OCI-LY3 (cell line): ENCODE results near the gene SCG2.

Experiments used
- H2AFZ ChIP-seq: fragments of 200-600, 300-600 bp; shearing (Covaris generic); 2 replicates; pipeline ENCODE4 v1.6.0; 2014; ENCODE audit warnings: antibody characterized with exemption, low read depth, low read length
- H3K27ac ChIP-seq: fragments of 200-600, 300-600 bp; sonication (generic); 2 replicates; pipeline ENCODE4 v1.5.1; 2014; ENCODE audit warnings: mild to moderate bottlenecking, low read length, moderate library complexity, mixed read lengths
- H3K27me3 ChIP-seq: fragments of 200-600, 300-600 bp; sonication (generic); 2 replicates; pipeline ENCODE4 v1.6.1; 2014; ENCODE audit warnings: low read depth, low read length, mixed read lengths
- H3K36me3 ChIP-seq: fragments of 200-600, 300-600 bp; sonication (generic); replicated peaks from 2 replicates; pipeline ENCODE3; 2014; ENCODE audit warnings: low read depth, low read length, mixed read lengths
- H3K4me1 ChIP-seq: fragments of 300-600, 200-600 bp; sonication (generic); 2 replicates; pipeline ENCODE4 v1.6.1; 2014; ENCODE audit warnings: low read length, mixed read lengths
- H3K4me2 ChIP-seq: fragments of 200-600, 300-600 bp; sonication (generic); 2 replicates; pipeline ENCODE4 v1.6.1; 2014; ENCODE audit warnings: low read length, mixed read lengths
- H3K4me3 ChIP-seq: fragments of 300-600, 200-600 bp; sonication (generic); 2 replicates; pipeline ENCODE4 v1.5.1; 2014; ENCODE audit warnings: antibody characterized with exemption, mild to moderate bottlenecking, low read length, moderate library complexity
- H3K79me2 ChIP-seq: fragments of 300-600, 200-600 bp; shearing (Covaris generic); 2 replicates; pipeline ENCODE4 v1.6.1; 2014; ENCODE audit warnings: mild to moderate bottlenecking, low read length, mixed read lengths
- H3K9ac ChIP-seq: fragments of 300-600, 200-600 bp; shearing (Covaris generic); 2 replicates; pipeline ENCODE4 v1.6.0; 2014; ENCODE audit warnings: mild to moderate bottlenecking, low read length, moderate library complexity
- H3K9me3 ChIP-seq: fragments of 200-600, 300-600 bp; shearing (Covaris generic); 2 replicates; pipeline ENCODE4 v1.6.1; 2014; ENCODE audit warnings: low read length, mixed read lengths; ENCODE audit not compliant: insufficient read depth
- H4K20me1 ChIP-seq: fragments of 200-600, 300-600 bp; sonication (generic); 2 replicates; pipeline ENCODE4 v1.6.1; 2016; ENCODE audit warnings: low read length, mixed read lengths; ENCODE audit not compliant: insufficient read depth
- EZH2phosphoT487 ChIP-seq: fragments of 200-600 bp; shearing (Covaris generic); IDR thresholded peaks from 2 replicates; pipeline ENCODE4 v1.6.1; 2018; ENCODE audit warnings: antibody characterized with exemption, mixed run types, low read depth
- TF ChIP-seq, protein P1 (sequence below): fragments of 200-600, 300-600 bp; sonication (generic); IDR thresholded peaks from 2 replicates; pipeline ENCODE4 v1.5.1; 2014; ENCODE audit warnings: antibody characterized with exemption, low read length, low read depth

Gene SCG2

DNA sequence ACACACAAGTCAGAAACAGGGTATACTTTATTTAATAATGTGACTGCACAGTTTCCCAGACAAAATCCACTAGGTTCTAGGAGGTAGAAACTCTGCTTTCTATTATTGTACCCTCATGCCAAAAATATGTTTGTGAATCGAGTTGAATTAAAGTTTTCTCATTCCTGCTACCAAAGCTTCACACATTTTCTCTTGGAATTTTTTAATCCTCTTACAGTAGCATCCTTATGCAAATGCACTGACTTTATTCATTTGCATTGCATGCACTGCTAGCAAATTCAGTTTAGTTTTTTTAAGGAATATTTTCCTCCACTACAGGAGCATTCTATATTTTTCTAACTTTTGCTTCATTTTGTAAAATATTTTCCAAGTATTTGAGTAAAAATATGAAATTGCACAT lies 4.8 kb upstream of the SCG2 start:
- Histone ChIP-seq H3K4me3 (no peak overlapping the region), H3K27ac (no peak overlapping the region), H3K36me3 (no peaks in the 10 kb centered on the region), H4K20me1 (no peaks in the 10 kb centered on the region), H3K27me3 (0 out of 2 replicates have a peak, but pooled peaks cover 2% of the 10 kb centered on the region), H3K9me3 (no peaks in the 10 kb centered on the region), H3K4me2 (no peak overlapping the region), H2AFZ (no peak overlapping the region), H3K79me2 (no peaks in the 10 kb centered on the region), H3K4me1 (no peaks in the 10 kb centered on the region), H3K9ac (no peak overlapping the region)
- TF ChIP-seq, protein P1, sequence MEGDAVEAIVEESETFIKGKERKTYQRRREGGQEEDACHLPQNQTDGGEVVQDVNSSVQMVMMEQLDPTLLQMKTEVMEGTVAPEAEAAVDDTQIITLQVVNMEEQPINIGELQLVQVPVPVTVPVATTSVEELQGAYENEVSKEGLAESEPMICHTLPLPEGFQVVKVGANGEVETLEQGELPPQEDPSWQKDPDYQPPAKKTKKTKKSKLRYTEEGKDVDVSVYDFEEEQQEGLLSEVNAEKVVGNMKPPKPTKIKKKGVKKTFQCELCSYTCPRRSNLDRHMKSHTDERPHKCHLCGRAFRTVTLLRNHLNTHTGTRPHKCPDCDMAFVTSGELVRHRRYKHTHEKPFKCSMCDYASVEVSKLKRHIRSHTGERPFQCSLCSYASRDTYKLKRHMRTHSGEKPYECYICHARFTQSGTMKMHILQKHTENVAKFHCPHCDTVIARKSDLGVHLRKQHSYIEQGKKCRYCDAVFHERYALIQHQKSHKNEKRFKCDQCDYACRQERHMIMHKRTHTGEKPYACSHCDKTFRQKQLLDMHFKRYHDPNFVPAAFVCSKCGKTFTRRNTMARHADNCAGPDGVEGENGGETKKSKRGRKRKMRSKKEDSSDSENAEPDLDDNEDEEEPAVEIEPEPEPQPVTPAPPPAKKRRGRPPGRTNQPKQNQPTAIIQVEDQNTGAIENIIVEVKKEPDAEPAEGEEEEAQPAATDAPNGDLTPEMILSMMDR = no peak
- no peak for TF ChIP-seq EZH2phosphoT487

DNA sequence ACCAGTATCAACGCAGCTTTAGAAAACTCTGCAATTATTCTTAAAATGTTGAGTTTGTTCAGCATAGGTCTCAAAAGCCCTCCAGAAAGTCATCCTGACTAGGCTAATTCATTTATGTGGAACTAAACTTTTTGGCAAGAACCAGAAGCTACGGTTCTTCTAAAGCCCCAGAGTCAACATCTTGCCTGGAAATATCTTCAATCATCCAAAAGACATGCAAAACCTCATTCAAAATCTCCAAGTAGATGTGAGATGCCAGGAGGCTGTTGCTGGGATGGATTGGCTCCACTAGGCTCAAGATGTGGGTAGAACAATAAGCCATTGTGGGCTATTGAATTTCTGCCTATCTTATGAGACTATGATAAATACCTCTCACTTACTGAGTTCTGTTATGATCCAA lies 2.1 kb upstream of the SCG2 start:
- no peaks in the 10 kb centered on the region for H3K9me3 ChIP-seq
- no peak overlapping the region for H3K27ac ChIP-seq
- H3K4me1 ChIP-seq = no peaks in the 10 kb centered on the region
- H3K27me3 ChIP-seq = 0 out of 2 replicates have a peak, but pooled peaks cover 2% of the 10 kb centered on the region
- H4K20me1 ChIP-seq = no peaks in the 10 kb centered on the region
- TF ChIP-seq EZH2phosphoT487 = no peak
- H3K36me3 ChIP-seq = no peaks in the 10 kb centered on the region
- H2AFZ ChIP-seq = no peak overlapping the region
- H3K4me2 ChIP-seq = no peak overlapping the region
- no peaks in the 10 kb centered on the region for H3K79me2 ChIP-seq
- H3K4me3 ChIP-seq = no peak overlapping the region
- no peak overlapping the region for H3K9ac ChIP-seq

DNA sequence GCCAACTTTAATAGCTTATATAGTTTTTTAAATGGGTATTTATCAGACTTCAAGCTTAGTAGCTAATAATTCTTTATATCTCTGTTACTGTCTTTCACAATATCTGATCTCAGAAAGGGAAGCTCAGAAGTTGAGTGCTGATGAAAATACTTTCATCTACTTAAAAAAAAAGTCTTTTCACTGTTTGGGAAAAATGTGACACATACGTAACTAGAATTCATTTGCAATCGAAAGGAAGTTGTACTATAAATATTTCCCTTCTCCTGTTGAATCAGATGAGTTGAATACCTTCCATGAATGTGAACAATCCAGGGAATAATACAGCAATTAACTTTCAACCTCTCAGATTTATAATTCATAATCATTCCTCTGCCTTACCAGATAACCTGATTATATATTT lies 811 bp upstream of the SCG2 start:
- H3K27ac ChIP-seq = no peak overlapping the region
- H3K4me1 ChIP-seq = no peaks in the 10 kb centered on the region
- TF ChIP-seq, protein P1 = no peak
- TF ChIP-seq EZH2phosphoT487 = no peak
- no peak overlapping the region for H3K4me3 ChIP-seq
- peaks cover 2% of the 10 kb centered on the region; the same call in 1 of the 2 replicates for H3K27me3 ChIP-seq
- no peak overlapping the region for H3K9ac ChIP-seq
- no peaks in the 10 kb centered on the region for H3K79me2 ChIP-seq
- H4K20me1 ChIP-seq = no peaks in the 10 kb centered on the region
- H3K36me3 ChIP-seq = no peaks in the 10 kb centered on the region
- no peak overlapping the region for H3K4me2 ChIP-seq
- H3K9me3 ChIP-seq = no peaks in the 10 kb centered on the region
- H2AFZ ChIP-seq = no peak overlapping the region

DNA sequence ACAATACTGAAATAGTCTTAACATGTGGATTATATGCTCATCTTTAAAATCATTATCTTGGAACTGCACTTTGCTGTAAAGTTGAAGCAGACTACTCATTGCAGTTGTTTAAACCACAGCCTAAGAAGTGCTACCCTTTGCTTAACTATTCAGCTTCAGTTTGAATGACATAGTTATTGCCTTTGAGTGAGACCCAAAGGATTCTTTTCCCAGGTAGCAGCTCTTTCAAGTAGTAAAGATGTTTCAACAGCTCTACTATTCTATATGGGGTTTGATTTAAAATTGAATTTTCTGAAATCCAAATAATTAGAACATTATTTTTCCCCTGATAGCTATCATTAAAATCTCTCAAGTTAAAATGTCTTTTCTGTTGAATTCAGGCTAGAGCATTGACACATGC lies 1.1 kb downstream of the SCG2 start:
- H3K27ac ChIP-seq = no peak overlapping the region
- H3K4me1 ChIP-seq = no peaks in the 10 kb centered on the region
- H3K4me3 ChIP-seq = no peak overlapping the region
- no peaks in the 10 kb centered on the region for H4K20me1 ChIP-seq
- peaks cover 2% of the 10 kb centered on the region; the same call in 1 of the 2 replicates for H3K27me3 ChIP-seq
- H2AFZ ChIP-seq = no peak overlapping the region
- TF ChIP-seq, protein P1 = no peak
- TF ChIP-seq EZH2phosphoT487 = no peak
- no peak overlapping the region for H3K4me2 ChIP-seq
- no peaks in the 10 kb centered on the region for H3K36me3 ChIP-seq
- no peaks in the 10 kb centered on the region for H3K79me2 ChIP-seq
- H3K9me3 ChIP-seq = no peaks in the 10 kb centered on the region
- no peak overlapping the region for H3K9ac ChIP-seq
